GM18517 (cell line): ENCODE measurements around the gene LRCH2.
"Not testable (repeated sequence)": the region's sequence is repeated elsewhere in the genome, so short reads cannot be mapped to it uniquely, and the experiment has no call there.

Experiments
- ATAC-seq: cut with Tn5 transposase; IDR thresholded peaks from one replicate; pipeline ENCODE4 v1.9.1; 2021; ENCODE audit warnings: mild to moderate bottlenecking, moderate library complexity; ENCODE audit not compliant: unreplicated experiment

The LRCH2 gene

GRCh38 chrX:115214151-115214550 is 19.7 kb downstream of the LRCH2 start:
- no peak for ATAC-seq

- ATAC-seq = not testable (repeated sequence)
These were observed 24.3 kb downstream of the LRCH2 start for GRCh38 chrX:115209547-115209946.

- ATAC-seq = no peak
These were observed 29.9 kb downstream of the LRCH2 start for GRCh38 chrX:115204040-115204439.

DNA sequence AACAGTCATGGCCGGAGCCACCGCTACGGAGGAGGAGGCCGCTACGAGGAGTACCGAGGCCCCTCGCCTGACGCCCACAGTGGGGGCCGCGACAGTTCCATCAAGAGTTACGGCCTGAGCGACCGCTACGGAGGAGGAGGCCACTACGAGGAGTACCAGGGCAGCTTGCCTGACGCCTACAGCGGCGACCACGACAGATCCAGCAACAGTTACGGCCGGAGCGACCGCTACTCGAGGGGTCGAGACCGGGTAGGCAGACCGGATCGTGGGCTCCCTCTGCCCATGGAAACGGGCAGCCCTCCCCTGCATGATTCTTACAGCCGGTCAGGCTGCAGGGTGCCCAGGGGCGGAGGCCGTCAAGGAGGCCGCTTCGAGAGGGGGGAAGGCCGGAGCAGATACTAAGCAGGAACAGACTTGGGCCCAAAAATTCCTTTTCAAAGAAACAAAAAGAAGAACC is 41.6 kb downstream of the LRCH2 start:
- no peak for ATAC-seq

DNA sequence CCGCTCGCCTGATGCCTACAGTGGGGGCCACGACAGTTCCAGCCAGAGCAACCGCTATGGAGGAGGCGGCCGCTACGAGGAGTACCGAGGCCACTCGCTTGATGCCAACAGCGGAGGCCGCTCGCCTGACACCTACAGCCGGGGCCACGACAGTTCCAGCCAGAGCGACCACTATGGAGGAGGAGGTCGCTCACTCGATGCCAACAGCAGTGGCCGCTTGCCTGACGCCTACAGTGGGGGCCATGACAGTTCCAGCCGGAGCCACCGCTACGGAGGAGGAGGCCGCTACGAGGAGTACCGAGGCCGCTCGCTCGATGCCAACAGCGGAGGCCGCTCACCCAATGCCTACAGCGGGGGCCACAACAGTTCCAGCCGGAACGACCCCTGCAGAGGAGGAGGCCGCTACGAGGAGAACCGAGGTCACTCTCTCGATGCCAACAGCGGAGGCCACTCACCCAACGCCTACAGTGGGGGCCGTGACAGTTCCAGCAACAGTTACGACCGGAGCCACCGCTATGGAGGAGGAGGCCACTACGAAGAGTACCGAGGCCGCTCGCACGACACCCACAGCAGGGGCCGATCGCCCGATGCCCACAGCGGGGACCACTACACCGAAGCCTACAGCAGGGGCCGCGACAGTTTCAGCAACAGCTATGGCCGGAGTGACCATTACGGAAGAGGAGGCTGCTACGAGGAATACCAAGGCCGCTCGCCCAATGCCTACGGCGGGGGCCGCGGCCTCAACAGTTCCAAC is 42.2 kb downstream of the LRCH2 start:
- no peak for ATAC-seq

GRCh38 chrX:115190636-115191489 is 43.0 kb downstream of the LRCH2 start:
- no peak for ATAC-seq

DNA sequence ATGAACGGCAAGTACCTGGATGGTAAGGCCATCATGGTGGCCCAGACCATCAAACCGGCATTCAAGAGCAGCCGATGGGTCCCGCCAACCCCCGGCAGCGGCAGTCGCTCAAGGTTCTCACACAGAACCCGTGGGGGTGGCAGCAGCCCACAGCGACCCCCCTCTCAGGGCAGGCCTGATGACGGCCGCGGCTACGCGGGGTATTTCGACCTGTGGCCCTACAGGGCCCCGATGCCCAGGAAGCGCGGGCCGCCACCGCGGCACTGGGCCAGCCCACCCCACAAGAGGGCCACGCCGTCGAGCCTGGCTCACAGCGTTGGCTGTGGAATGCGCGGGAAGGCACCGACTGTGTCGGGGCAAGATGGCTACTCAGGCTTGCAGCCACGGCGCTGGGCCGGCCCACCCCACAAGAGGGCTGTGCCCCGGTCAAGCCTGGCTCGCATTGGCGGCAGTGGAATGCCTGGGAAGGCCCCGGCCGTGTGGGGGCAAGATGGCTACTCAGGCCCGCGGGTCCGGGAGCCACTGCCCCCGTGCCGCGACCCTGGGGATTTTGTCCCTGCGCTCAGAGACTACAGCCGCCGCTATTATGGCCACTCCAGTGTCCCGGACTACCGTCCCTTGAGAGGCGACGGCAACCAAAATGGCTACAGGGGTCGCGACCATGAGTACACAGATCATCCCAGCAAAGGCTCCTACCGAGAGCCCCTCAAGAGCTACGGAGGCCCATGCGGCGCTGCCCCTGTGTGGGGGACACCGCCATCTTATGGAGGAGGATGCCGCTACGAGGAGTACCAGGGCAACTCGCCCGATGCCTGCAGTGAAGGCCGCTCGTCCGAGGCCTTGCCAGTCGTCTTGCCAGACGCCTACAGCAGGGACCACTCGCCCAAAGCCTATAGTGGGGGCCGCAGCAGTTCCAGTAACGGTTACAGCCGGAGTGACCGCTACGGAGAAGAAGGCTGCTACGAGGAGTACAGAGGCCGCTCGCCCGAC is 44.0 kb downstream of the LRCH2 start:
- no peak for ATAC-seq

DNA sequence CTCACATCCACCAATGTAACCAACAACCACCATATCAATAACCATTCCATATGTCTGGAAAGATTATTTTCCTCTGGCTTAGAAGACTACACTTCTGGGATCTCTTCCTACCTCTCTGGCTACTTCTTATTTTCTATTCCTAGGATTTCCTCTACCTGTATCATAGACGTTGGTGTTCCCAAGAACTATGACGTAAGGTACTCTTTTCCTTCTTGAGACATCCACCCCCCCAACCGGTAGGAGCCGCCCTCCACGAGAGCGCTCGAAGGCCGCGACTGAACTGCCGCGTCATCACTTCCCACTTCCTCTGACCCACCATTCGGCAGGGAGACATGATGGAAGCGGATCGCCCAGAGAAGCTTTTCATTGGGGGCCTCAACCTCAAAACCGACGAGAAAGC is 44.8 kb downstream of the LRCH2 start, which contains the start of gene RBMXL3:
RBMXL3 (plus strand) TSS at position 301 of the 400 bp plus-strand sequence; CDS start at position 333, 32 bp downstream.
- ATAC-seq = no peak

- ATAC-seq = no peak
These were observed 49.9 kb downstream of the LRCH2 start for GRCh38 chrX:115183980-115184379.

GRCh38 chrX:115178473-115178872 is 55.4 kb downstream of the LRCH2 start:
- no peak for ATAC-seq

DNA sequence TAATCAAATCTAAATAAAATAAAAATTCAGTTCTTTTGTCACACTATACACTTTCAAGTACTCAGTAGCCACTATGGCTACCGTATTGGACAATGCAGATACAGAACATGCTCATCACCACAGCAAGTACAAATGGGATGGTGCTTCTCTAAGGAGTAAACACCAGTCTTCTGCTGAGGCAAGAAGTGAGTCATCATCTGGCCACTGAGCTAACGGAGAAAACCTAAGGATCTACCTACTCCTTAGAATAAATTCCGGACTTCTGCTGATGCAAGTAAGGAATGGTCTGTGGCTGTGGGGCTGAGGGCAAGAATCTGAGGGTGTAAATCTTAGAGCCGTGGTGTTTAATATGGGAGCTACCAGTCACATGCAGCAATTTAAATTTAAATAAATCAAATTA is 56.0 kb downstream of the LRCH2 start:
- ATAC-seq = no peak

DNA sequence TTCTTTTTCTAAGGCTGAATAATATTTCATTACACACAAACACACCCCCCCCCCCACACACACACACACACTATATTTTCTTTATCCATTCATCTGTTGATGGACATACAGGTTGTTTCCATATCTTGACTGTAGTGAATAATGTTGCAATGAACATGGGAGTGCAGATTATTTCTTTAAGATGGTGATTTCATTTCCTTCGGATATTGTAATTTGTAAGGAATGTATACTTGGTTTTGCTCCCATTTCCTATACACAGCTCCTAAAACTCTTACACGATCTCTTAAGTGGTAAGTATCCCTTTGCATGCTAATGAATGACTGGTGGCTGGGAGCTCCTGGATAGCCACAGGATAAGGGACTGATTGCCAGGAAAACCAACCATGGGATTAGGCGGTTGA is 59.3 kb downstream of the LRCH2 start:
- no peak for ATAC-seq

DNA sequence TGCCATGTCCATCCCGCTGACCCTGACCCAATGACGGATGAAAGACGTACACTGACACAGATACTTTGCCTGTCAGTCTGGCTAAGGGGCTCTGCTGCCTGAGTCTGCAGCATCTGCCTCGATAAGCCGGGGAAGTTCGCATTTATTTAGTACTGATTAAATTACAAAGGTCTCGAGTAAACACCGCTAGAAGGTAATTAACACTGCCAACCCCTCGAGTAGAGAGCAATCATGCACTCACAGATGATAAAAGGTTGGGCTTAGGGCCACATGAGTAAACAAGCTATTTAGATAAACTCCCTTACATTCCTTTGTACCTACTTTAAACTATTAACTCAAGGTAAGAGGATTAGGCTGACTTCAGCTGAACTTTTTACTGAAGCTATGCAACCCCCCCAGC is 60.7 kb downstream of the LRCH2 start:
- ATAC-seq = no peak

GRCh38 chrX:115147220-115147619 is 86.7 kb downstream of the LRCH2 start:
- no peak for ATAC-seq

DNA sequence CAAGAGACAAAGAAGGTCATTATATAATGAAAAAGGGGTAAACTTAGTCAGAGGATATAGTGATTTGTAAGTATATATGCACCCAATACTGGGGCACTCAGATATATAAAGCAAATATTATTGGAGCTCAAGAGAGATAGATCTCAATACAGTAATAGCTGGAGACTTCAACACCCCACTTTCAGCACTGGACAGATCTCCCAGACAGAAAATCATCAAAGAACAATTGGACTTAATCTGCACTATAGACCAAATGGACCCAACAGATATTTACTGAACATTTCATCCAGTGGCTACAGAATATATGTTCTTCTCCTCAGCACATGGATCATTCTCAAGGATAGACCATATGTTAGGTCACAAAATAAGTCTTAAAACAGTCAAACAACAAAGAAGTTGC is 91.8 kb downstream of the LRCH2 start:
- no peak for ATAC-seq

DNA sequence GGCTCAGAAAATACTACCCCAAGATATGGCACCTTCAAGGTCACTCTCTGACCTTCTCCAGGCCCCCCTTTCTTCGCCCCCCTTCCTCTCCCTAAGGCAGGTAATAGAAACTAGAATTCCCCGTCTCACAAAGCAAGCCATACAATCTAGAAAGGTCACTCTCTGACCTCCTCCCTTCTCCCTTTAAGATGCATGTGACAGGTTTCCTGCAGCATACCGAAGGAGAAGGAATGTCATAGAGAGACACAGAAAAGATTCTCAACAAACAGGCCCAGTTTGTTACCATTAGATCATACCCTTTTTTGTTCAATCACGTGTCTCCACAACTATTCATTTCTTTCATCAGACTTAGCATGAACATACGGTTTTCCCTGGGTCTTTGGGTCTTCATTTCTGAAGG is 95.9 kb downstream of the LRCH2 start:
- ATAC-seq = no peak

DNA sequence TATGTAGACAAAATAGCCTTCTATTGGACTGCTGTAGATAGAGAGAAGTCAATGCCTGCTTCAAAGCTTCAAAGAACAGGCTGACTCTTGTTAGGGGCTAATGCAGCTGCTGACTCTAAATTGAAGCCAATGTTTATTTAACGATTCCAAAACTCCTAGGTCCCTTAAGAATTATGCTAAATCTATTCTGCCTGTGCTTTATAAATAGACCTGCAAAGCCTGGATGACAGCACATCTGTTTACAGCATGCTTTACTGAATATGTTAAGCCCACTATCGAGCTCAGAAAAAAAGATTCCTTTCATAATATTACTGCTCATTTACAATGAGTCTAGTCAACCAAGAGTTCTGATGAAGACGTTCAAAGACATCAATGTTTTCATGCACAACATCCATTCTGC is 99.5 kb downstream of the LRCH2 start:
- no peak for ATAC-seq

- ATAC-seq = no peak
These were observed 121.5 kb downstream of the LRCH2 start for GRCh38 chrX:115112411-115112810.

- ATAC-seq = no peak
These were observed 135.0 kb downstream of the LRCH2 start for GRCh38 chrX:115098897-115099296.

DNA sequence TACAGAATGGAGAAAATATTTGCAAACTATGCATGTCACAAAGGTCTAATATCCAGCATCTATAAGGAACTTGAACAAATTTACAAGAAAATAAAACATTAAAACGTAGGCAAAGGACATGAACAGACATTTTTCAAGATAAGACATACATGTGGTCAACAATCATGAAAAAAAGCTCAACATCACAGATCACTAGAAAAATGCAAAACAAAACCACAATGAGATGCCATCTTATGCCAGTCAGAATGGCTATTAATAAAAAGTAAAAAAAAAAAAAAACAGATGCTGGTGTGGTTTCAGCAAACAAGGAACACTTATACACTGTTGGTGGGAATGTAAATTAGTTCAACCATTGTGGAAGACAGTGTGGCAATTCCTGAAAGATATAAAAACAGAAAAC is 140.7 kb downstream of the LRCH2 start:
- no peak for ATAC-seq

DNA sequence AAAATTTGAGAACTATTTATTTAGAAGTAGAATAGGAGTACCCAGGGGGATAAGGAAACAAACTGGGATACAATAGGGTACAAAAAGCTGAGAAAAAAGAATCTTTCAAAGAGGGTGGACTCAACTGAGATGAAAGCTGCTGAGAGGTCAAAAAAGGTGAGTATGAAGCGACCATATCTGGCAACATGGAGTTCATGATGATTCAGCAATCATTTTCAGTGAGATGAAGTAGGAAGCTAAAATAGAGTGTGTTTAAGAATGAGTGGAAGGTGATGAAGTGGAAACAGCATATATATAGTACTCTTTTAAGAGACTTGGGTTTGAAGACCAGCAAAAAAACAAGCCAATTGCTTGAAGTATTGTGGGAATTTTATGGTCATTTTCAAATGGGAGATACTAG is 144.5 kb downstream of the LRCH2 start:
- ATAC-seq = no peak
